GM19035 (cell line): ENCODE measurements around the gene OR51D1.

Experiments used
- ATAC-seq: cut with Tn5 transposase; IDR thresholded peaks from one replicate; pipeline ENCODE4 v1.9.1; 2021; ENCODE audit not compliant: unreplicated experiment

OR51D1 gene

DNA sequence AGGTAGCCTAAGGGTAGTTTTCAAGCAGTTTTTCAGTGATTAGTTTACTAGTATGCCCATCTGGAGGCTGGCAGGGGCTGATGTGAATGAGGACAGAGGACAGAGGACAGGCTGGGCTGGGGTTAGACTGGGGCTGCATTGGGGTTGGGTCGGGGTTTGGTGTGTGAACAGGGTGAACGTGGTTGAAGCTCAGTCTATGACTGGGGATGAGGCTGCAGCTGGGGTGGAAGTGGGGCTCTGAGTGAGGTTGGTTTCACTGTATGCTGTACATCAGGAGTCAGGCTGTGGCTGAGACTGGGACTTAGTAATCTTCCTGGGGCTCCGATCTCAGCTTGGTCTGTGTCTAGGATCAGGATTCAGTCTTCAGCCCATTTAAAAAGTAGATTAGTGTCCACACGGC is 7.0 kb downstream of the OR51D1 start:
- ATAC-seq = no peak

- ATAC-seq = no peak
These were observed 8.7 kb downstream of the OR51D1 start for GRCh38 chr11:4645974-4646373.

- no peak for ATAC-seq
These were observed 10.5 kb downstream of the OR51D1 start for GRCh38 chr11:4647766-4648165.

GRCh38 chr11:4654635-4655369 is 17.5 kb downstream of the OR51D1 start:
- no peak for ATAC-seq

DNA sequence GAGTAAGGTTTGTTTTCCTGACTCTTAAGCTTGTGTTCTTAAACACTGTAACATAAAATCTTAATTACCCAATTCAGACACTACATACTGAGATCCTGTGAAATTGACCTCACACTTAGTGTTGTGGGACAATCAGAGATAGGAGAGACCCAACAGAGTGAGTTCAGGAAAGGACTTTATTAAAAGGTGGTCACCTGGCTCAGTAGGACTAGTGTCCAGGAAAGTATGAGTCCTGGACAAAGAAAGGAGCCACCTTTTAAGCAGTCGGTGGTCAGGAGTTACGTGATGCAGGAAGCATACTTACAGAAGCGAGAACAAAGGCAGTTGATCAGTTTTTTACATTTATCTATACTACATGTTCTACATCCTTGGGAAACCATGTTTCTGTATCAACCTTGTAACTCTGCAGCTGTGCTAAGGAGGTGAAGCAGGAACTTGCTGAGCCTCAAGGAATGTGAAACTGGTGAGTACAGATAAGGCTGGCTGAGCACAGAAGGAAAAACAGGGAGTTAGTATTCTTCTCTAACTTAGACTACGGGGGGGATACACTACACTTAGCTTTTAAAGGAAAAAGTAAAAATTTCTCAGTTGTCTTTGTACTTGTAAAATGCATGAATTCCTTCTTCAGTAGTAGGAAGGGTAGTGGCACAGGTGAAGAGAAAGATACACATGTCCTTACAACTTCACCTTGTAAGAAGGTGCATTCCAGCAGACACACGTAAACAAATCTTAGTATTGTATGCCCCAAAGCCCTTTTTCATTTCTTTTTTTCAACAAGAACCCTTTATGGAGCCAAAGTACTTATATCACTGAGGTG is 21.6 kb downstream of the OR51D1 start:
- no peak for ATAC-seq

- ATAC-seq = no peak
These were observed 25.6 kb downstream of the OR51D1 start for GRCh38 chr11:4662876-4663275.

- no peak for ATAC-seq
These were observed 26.9 kb downstream of the OR51D1 start for GRCh38 chr11:4664183-4664582.

DNA sequence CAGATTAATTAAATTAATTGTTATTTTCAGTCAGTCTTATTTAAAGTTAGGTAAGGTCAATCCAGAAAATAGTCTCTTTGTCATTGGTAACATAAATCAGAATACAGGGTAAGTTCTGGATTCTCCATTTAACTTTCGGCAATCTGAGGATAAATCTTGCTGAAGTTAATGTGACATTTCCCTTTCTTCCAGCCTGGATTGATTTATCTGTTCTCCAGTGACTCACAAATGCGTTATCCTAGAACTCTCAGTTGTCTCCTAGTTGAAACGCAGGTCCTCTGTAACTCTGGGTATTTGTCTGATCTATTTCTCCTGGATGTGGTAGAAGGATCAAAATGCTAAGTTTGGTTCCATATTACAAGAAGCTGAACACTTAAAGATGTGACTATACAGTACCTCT is 27.5 kb downstream of the OR51D1 start:
- ATAC-seq = no peak

GRCh38 chr11:4665424-4665823 is 28.1 kb downstream of the OR51D1 start:
- no peak for ATAC-seq

DNA sequence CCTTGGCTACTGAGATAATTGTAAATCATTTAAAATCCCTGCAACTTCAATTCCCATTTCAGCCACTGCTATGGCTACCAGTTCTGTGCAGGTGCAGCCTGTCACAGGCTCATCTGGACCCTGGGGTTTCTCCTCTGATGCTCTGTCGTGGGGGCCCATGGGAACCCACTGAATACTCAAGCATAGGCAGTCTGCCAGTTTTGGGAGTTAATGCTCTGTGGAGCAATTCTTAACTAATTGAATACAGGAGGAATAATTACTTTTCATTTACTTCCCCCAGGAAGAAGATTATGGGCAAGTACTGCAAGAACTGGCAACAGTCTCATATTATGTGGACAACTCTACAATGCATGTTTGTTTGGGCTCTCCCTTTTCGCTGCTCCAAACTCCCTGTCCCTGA is 34.5 kb downstream of the OR51D1 start:
- ATAC-seq = no peak

- ATAC-seq = no peak
These were observed 35.2 kb downstream of the OR51D1 start for GRCh38 chr11:4672470-4672869.

DNA sequence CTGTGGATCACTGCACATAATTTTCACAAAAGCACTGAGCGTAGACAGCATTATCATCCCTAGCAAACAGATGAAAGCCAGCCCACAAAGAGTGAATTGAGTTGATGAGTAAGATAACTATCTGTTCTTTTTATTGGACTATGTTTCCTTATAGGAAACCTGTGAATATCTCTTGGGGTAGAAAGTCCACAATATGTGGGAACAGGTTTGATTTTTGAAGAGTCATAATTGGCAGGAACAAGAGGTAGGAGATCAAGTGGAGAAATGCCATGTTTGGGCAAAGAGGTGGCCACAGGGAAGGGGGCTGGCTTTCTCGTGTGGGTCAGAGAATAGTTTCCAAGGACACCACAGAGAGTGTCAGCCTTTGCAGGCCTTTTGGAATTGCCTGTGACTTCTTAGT is 36.5 kb downstream of the OR51D1 start:
- ATAC-seq = no peak

DNA sequence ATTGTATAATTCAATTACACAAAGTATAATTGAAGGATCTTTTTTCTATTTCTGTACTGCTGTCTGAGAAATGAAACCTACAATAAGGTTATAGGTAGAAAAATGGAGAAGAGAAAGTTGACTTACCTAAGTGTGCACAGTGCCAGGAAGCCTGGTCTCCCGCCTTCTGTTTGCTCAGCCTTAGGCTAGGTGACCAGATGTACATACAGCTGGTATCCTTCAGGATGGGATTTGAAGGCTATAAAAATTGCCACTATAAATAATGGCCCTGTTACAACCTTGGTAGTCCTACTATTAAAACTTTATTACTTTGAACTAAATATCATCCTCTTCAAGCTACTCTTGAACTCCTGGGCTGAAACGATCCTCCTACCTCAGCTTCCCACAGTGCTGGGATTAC is 40.7 kb downstream of the OR51D1 start:
- ATAC-seq = no peak

- ATAC-seq = no peak
These were observed 43.1 kb downstream of the OR51D1 start for GRCh38 chr11:4680341-4680740.

- ATAC-seq = no peak
These were observed 45.5 kb downstream of the OR51D1 start for GRCh38 chr11:4682623-4683419.

DNA sequence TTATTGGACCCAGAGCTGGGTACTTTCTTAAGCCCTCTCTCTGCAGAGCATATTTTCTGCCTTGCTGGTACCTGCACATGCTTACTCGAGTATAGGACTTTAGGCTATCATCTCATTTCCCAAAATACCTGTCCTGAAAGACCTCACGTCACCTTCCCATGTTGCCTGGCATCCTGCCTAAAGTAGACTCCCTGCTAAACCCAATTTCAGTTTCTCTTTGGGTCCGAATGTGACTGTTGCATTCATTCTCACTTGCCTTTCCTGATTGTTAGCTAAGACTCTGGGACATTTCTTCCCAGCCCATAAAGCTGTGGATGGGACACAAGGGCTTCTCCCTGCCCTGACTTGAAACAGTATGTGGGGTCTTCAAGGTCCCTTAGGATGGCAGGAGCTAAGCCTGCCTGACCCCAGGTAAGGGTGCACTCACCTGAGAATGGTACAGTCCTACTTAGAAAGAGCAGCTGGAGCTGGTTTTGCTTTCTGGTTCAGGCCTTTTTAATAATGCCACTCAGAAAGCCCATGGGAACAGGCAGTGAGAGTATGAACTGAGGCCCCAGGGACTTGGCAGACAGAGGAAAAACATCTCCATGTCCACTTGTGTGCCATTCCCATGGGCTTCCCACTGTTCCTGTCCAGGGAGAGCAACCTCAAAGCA is 47.5 kb downstream of the OR51D1 start:
- ATAC-seq = no peak
